ENCODE data around the gene KRT39.

- TF ChIP-seq CTCF (IDR thresholded peaks at IDR 0.05 in 2 of 3, conservative IDR thresholded peaks at IDR 0.05 in 1 of 3; ENCODE audit: control insufficient read depth in 2 of 3, extremely low read depth in 1 of 3, insufficient read depth in 1 of 3, low read depth in 3 of 3, low read length in 3 of 3) (no peak), ZNF274 (IDR thresholded peaks at IDR 0.05; ENCODE audit: insufficient read depth, insufficient read length) (no peak), NBN (IDR thresholded peaks at IDR 0.05) (no peak), ZBTB11 (CRISPR knock-in tag; IDR thresholded peaks at IDR 0.05) (no peak), ZBTB40 (IDR thresholded peaks at IDR 0.05; ENCODE audit: borderline replicate concordance) (no peak), ZBED1 (IDR thresholded peaks at IDR 0.05; ENCODE audit: borderline replicate concordance) (no peak), ELK1 (IDR thresholded peaks at IDR 0.05; ENCODE audit: low read depth, low read length) (no peak), HCFC1 (IDR thresholded peaks at IDR 0.05; ENCODE audit: low read length) (no peak), CREB1 (IDR thresholded peaks at IDR 0.05; ENCODE audit: low read depth) (no peak), CHD4 (IDR thresholded peaks at IDR 0.05) (no peak), TARDBP (IDR thresholded peaks at IDR 0.05; ENCODE audit: borderline replicate concordance) (no peak)
These were observed 50.4 kb downstream of the KRT39 start for GRCh38 chr17:40916366-40916765.

Data from GM12878 (cell line).